Stimulated activated CD8-positive, alpha-beta memory T cell treated with anti-CD3 and anti-CD28 coated beads, Interleukin-15, amount 100 ng/mL, for 4 hours (primary cell): ENCODE measurements around the gene MAD2L1BP.
A peak's percentile ranks its signal among the peaks of the same experiment; 100 is the strongest.
"Not testable (repeated sequence)": the region's sequence is repeated elsewhere in the genome, so short reads cannot be mapped to it uniquely, and the experiment has no call there.

Source experiments
- DNase-seq, 2 donors: peaks; one replicate each; pipeline ENCODE4 v3.0.0-alpha.2; 2020; ENCODE audit warnings: low read depth in 2 of 2

Gene MAD2L1BP, protein sequence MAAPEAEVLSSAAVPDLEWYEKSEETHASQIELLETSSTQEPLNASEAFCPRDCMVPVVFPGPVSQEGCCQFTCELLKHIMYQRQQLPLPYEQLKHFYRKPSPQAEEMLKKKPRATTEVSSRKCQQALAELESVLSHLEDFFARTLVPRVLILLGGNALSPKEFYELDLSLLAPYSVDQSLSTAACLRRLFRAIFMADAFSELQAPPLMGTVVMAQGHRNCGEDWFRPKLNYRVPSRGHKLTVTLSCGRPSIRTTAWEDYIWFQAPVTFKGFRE

GRCh38 chr6:43635387-43636307 is at the start of gene MAD2L1BP:
MAD2L1BP (plus strand) TSS chr6:43635840; CDS start chr6:43635876, 36 bp downstream.
- peak; percentile 76 for DNase-seq

GRCh38 chr6:43588194-43588593 is 47.4 kb upstream of the MAD2L1BP start:
- no peak for DNase-seq

- not testable (repeated sequence) for DNase-seq
Measured at GRCh38 chr6:43589564-43589963, 46.1 kb upstream of the MAD2L1BP start.

GRCh38 chr6:43593938-43594337 is 41.7 kb upstream of the MAD2L1BP start:
- DNase-seq: no peak

DNA sequence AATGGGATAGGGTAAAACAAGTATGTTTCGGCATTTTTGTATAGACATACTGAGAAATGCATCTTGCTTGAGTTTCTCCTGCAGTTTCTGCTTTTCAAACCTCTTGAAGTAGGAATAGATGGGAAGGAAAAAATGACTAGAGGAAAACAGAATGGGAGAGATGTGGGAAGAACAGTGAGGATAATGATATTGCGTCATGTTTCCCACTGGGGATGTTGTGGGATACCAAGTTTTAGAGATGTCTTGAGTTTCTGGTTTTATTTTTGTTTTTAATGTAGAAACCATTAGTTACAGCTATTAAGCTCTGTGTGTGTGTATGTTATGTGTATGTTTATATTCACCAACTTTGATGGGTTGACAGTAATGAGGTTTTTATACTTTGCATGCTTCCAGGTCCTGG is 35.0 kb upstream of the MAD2L1BP start:
- no peak for DNase-seq

GRCh38 chr6:43604174-43604573 is 31.5 kb upstream of the MAD2L1BP start:
- DNase-seq: no peak

DNA sequence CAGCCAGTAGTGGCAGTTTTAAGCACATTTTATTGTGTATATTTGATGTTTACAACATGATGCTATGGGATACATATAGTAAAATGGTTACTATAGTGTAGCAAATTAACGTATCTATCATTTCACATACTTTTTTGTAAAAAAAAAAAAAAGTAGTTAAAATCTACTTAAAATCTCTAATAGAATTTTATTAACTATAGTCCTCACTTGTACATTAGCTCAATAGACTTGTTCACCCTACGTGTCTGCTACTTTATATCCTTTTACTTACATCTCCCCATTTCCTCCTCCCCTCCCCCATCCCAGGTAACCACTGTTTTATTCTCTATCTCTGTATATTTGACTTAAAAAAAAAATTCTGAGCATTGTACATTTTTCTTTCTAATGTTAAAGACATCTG is 29.6 kb upstream of the MAD2L1BP start:
- no peak for DNase-seq

GRCh38 chr6:43608310-43608763 is 27.3 kb upstream of the MAD2L1BP start:
- DNase-seq: peak in 1 of 2 donors; percentile 22

- DNase-seq: no peak
Measured at GRCh38 chr6:43608807-43609206, 26.8 kb upstream of the MAD2L1BP start.

DNA sequence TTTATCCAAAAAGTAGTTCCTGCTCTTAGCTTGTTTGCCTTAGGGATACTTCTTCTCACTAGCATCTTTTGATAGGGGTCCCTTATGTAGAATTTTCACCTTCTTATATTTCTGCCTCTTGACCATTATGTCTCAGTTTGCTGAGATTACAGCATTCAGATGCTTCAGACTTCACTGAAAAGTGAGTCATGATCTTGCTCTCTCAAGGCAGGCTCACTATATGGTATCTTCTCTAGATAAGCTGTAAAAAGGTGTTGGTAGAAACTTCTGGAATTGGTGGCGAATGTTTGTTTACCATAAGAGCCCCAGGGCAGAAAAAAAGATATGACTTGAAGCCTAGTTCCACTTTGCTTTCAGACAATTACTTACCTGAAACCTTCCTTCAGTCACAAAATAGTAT is 26.2 kb upstream of the MAD2L1BP start:
- no peak for DNase-seq

DNA sequence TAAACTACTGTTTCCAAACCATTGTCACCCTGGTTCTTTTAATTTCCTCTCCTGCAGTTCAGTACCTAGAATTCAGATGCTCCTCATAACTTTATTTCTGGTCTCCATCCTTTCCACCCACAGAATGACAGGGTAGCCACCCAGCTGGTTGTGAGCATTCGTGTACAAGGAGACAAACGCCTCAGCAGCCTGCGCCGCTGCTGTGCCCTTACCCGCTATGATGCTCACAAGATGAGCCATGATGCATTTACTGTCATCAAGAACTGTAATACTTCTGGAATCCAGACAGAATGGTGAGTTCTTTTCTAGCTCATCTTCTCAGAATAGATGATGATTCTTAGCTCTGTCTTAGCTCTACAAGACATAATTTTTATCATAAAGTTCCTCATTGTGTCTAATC is 25.2 kb upstream of the MAD2L1BP start:
- no peak for DNase-seq

DNA sequence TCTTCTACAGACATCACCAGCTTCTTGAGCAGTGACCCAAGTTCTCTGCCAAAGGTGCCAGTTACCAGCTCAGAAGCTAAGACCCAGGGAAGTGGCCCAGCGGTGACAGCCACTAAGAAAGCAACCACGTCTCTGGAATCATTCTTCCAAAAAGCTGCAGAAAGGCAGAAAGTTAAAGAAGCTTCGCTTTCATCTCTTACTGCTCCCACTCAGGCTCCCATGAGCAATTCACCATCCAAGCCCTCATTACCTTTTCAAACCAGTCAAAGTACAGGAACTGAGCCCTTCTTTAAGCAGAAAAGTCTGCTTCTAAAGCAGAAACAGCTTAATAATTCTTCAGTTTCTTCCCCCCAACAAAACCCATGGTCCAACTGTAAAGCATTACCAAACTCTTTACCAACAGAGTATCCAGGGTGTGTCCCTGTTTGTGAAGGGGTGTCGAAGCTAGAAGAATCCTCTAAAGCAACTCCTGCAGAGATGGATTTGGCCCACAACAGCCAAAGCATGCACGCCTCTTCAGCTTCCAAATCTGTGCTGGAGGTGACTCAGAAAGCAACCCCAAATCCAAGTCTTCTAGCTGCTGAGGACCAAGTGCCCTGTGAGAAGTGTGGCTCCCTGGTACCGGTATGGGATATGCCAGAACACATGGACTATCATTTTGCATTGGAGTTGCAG is 21.8 kb upstream of the MAD2L1BP start:
- DNase-seq: no peak

DNA sequence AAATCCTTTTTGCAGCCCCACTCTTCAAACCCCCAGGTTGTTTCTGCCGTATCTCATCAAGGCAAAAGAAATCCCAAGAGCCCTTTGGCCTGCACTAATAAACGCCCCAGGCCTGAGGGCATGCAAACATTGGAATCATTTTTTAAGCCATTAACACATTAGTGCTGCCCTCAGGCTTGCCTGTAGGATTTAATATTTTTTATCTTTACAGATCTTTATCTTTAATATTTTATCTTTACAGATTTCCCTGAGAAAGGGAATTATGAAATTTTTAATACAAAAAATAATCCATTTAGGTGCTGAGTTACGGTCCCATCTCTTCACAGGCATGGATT is 21.3 kb upstream of the MAD2L1BP start:
- DNase-seq: no peak

DNA sequence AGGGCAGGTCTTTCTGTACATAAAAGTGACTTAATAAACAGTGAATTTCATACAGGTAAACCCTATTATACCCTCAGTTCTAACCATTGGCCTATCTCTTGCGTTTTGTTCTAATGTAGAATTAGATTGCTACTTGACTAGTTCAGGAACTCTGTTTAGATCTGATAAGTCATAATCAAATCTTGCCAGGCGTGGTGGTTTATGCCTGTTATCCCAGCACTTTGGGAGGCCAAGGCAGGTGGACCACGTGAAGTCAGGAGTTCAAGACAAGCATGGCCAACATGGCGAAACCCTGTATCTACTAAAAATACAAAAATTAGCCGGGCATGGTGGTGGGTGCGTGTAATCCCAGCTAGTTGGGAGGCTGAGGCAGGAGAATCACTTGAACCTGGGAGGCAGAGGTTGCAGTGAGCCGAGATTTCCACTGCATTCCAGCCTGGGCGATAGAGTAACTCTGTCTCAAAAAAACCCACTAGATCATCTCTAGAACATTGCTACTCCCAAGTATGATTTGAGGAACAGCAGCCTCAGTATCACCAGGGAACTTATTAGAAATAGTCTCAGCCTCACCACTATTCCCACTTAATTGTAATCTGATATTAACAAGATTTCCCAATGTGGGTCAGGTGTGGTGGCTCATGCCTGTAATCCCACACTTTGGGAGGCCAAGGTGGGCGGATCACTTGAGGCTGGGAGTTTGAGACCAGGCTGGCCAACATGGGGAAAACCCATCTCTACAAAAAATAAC is 18.7 kb upstream of the MAD2L1BP start:
- DNase-seq: no peak

GRCh38 chr6:43621078-43621835 is 14.4 kb upstream of the MAD2L1BP start:
- DNase-seq: no peak

DNA sequence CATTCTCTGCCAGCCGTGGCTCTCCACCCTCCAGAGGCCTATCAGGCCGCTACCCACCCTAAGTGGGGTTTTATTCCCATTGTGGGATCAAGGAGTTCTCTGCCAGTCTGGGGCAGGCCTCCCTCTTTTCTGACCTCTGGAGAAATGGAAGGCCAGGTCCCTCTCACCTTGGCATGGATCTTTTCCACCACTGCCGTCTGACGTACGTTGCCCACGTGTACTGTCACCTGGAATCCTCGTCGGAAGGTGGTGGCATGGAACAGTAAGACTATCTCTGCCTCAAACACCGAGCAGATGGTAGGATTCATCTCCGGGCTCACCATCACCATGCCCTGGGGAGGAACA is 13.8 kb upstream of the MAD2L1BP start:
- DNase-seq: no peak

DNA sequence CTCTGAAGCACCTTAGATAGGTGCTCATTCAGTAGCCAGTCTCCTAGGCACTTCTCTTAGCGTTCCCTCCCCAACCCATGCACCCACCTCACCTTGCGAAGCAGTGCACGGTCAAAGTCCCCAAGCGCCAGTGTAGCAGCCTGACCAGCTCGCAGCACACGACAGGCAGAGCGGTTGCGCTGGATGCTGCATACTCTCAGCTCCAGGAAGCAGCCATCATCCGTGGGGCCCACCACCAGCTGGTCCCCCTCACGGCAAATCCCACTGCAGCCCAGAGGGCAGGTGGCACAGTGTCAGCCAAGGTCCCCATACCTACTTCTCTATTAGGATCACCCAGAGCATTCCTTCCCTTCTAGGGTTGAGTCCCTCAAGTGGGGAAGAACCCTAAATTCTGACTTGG is 13.1 kb upstream of the MAD2L1BP start:
- no peak for DNase-seq

GRCh38 chr6:43623880-43624785 is 11.5 kb upstream of the MAD2L1BP start:
- no peak for DNase-seq

- DNase-seq: no peak
Measured at GRCh38 chr6:43624786-43625288, 10.8 kb upstream of the MAD2L1BP start.
